Stimulated activated CD8-positive, alpha-beta memory T cell treated with anti-CD3 and anti-CD28 coated beads, Interleukin-2, amount 100 ng/mL, for 1 hour (primary cell): ENCODE measurements around the gene GLT8D1.
A peak's percentile ranks its signal among the peaks of the same experiment; 100 is the strongest.

ENCODE experiments used
- DNase-seq, 2 donors: peaks; one replicate each; pipeline ENCODE4 v3.0.0-alpha.2; 2020; ENCODE audit warnings: low read depth in 2 of 2

GLT8D1 gene

DNA sequence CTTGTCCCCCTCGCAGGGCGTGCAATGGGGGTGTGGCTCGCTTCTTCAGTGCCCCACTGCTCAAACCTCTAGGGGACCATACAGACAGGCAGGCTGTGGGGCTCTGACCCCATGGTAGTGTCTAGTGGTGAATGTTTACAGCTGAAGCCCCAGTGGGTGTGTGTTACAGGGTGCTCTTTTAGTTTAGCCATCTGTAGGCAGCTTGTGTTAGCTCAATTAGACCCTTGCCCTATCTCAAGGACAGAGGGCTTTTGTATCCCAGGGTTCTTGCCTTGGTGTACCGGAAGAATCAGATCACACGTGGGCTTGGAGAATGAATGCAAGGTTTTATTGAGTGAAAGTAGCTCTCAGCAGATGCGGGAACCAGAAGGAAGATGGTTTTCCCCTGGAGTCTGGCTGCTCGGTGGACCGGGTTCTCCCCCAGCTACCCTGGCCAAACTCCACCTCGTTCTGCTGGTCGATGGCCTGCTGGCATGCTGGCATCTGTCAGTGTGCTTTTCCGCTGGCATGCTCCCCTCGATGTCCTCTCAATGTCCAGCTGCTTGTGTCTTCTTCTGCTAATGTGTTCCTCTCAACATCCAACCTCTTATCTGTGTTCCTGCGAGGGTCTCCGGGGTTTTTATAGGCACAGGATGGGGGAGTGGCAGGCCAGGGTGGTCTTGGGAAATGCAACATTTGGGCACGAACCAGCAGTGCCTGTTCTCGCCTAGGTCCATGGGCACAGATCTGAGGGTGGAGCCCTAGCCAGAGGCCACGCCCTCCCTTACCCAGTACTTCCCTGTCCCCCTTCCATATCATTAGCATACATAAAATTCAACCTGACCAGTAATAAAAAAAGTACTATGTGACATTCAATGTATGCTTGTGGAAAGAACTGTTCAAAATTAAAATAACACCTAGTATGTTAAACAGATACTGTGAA is 7.0 kb upstream of the GLT8D1 start:
- DNase-seq: no peak

GRCh38 chr3:52710512-52710911 is 4.9 kb upstream of the GLT8D1 start:
- no peak for DNase-seq

DNA sequence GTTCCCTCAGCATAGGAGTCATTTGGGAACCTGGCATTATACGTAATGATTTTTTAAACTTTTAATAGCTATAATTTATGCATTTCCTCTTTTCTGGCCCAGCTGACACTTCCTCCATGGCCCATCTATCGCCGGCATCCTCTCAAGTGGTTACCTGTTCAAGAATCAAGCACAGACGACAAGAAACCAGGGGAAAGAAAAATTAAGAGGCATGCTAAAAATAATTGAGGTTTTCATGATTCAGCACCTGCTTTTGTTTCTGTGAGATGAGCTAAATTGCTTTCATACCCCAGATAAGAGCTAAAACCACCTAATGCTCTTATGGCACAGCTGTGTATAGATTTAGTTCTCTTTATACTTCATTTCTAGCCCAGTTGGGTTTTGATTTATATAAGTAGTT is 2.0 kb upstream of the GLT8D1 start:
- DNase-seq: no peak

- no peak for DNase-seq
These were observed 228 bp downstream of the GLT8D1 start for GRCh38 chr3:52705438-52705687.

DNA sequence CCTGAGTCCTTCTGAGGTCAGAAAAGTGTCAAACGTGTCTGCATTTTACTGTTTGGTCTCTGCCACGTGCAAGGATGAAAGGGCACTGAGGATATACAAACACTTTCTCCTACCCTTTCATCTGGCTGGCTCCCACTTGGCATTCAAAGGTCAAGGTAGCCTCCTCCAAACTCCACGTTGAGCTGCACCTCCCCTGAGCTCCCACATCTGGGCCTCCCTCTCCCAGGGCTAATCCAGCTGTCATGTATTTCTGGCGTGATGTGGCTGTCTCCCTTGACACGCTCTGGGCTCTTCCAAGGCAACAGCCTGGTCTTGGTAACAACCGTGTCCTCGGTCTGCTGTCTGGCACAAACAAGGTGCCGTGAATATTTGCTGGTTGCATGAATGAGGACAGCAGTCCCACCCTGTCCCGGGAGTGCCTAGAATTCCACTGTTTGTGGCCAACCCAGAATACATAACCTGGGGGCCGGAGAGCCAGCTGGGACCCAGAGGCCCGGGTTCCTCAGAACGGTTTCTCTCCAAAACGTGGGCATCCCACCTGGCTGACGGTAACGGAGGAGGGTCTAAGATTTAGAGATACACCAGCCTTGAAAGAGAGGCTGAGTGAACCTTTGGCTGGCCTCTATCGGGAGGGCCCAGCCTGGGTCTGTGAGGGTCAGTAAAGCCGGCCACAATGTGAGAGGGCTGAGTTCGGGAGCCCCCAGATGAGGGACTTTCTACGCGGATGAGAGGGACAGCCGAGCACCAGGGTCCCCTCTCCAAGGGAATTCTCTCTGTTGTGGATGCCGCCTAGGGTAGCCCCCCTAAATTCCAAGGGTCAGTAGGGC is 767 bp downstream of the GLT8D1 start:
- no peak for DNase-seq

- DNase-seq: no peak
These were observed 2.2 kb downstream of the GLT8D1 start for GRCh38 chr3:52703341-52703740.

DNA sequence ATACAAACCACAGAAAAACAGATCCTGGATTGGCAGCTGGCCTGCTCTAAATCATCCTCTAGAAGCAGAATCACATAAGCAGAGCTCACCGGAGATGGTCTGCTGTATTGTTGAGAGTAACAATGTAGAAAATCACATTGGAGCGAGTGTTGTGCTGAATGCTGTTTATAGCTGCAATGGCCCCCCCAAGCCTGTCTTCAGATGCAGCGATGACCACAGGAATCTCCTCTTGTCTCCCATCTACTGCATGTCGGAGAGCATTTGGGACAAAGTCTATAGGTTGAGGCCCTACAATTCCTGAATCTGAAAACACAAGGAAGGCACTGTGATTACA is 8.0 kb downstream of the GLT8D1 start:
- DNase-seq: no peak

GRCh38 chr3:52696830-52697631 is 8.6 kb downstream of the GLT8D1 start:
- DNase-seq: no peak

GRCh38 chr3:52695798-52696671 is 9.6 kb downstream of the GLT8D1 start:
- no peak for DNase-seq

- DNase-seq: no peak
These were observed 10.9 kb downstream of the GLT8D1 start for GRCh38 chr3:52694528-52695189.

- no peak for DNase-seq
These were observed 12.5 kb downstream of the GLT8D1 start for GRCh38 chr3:52693071-52693470.

GRCh38 chr3:52690560-52690959 is 15.0 kb downstream of the GLT8D1 start:
- no peak for DNase-seq

DNA sequence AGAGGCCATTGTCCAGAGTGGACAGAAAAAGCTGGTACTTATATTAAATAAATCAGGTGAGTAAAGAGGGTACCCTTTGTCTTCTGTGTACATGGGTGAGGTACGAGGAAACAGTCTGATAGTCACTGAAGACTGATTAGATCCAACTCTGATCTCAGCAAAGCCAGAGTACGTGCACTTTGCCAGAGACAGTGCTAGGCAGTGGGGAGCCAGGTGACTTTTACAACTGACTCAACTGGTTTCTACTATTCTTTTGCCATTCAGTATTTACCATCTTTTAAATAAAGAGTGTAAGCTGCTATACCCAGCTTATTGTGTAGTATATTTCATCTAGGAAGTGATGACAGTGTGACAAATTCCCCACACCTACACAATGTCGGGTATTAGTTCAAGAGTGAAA is 16.4 kb downstream of the GLT8D1 start:
- DNase-seq: no peak

- DNase-seq: no peak
These were observed 17.3 kb downstream of the GLT8D1 start for GRCh38 chr3:52688266-52688665.

GRCh38 chr3:52685709-52686691 is 19.6 kb downstream of the GLT8D1 start, which contains the start of the genes GNL3 and PBRM1:
Gene GNL3, plus strand, starts transcription at chr3:52686032. Its CDS starts 61 bp downstream, at chr3:52686093.
Gene PBRM1, minus strand, starts transcription at chr3:52685913.
- DNase-seq: peak; percentile 80 to 85

DNA sequence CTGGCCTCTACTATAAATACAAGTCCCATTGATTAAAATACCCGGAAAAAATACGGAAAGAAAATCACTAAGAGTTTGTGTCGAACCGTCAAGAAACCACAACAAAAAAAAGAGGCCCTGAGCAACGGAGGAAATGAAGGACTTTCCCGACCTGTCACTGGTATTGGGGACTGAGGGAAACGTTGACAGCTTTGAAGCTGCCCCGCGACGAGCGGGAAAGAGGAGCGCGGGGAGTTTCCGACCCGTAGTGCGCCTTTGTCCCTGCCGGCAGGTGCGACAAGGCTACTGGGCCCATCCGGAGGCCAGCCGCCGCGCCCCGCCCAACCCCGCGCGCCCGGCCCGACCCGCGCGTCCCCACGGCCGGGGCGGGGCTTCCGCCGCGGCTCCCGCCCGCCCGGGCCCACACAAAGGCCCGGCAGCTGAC is 20.3 kb downstream of the GLT8D1 start:
- peak; percentile 50 to 56 for DNase-seq

DNA sequence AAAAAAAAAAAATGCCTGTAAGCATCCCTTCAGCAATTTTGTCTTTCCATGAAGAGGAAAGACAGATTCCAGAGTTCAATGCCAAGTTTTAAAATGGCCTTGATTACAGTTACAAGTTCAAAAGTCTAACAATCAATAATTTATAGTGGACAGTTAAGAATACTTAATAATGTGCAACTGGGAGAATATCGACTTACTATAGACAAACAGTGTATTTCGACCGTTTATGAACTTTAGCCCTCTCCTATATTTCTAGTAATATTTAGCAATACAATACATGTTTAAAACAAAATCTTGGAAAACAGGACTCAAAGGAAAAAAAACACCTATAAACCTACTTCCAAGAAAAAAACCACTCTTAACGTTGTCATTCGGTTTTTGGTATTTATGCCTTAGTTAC is 21.4 kb downstream of the GLT8D1 start:
- no peak for DNase-seq

DNA sequence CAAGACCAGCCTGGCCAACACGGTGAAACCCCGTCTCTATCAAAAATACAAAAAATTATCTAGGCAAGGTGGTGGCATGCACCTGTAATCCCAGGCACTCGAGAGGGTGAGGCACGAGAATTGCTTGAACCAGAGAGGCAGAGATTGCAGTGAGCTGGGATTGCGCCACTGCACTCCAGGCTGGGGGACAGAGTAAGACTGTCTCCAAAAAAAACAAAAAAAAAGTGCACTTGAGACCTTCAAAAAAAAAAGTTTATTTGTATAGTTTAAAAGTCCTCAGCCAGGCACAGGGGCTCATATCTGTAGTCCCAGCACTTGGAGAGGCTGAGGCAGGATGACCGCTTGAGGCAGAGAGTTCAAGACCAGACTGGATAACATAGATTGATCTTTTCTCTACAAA is 22.0 kb downstream of the GLT8D1 start:
- DNase-seq: no peak

- no peak for DNase-seq
These were observed 23.6 kb downstream of the GLT8D1 start for GRCh38 chr3:52682016-52682415.
